ENCODE data around the gene MAPT. TPM values are rescaled to one million over a fixed set of nuclear protein-coding genes. Genes with fewer than 3 reads are reported as not detected.
"Not testable (repeated sequence)": the region's sequence is repeated elsewhere in the genome, so short reads cannot be mapped to it uniquely, and the experiment has no call there.

Gene MAPT
- total RNA-seq, 2 donors from 2014 or later, result 0.86 to 2.1 TPM

GRCh38 chr17:45946841-45947256 is 52.5 kb downstream of the MAPT start:
- Mint-ChIP-seq H3K4me1 (ENCODE audit: low read depth) (peaks cover 15% of the 10 kb centered on the region), H3K36me3 (ENCODE audit: insufficient read depth in 2 of 2) (no peaks in the 10 kb centered on the region), H3K4me3 (no peak overlapping the region), H3K27ac (no peak overlapping the region), H3K27me3 (ENCODE audit: low read depth) (peaks cover 40% of the 10 kb centered on the region), H3K9me3 (no peaks in the 10 kb centered on the region)
- no peak for DNase-seq
- no peak for ATAC-seq (replicated peaks in 1 of 2)

DNA sequence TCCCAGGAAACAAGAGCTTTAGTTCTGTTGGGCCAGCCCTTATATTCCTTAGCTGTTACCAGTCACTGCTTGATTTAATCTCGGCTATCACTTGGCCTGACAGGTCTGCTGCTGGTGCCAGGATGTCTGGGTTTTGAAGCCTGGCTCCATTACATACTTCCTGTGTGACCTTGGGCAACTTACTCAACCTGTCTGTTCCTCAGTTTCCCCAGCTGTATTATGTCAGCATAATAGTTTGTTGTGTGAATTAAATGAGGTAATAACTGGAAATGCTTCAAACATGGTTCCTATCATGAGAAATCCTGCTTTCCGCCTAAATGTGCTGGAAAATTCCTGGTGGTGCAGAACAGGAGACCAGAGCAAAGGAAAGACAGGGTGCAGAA is 54.1 kb downstream of the MAPT start:
- H3K9me3 Mint-ChIP-seq, result no peaks in the 10 kb centered on the region
- ATAC-seq (replicated peaks in 1 of 2) (no peak), DNase-seq (no peak)
- H3K4me3 Mint-ChIP-seq, result peak overlapping the region in 1 of 2 donors; percentile 71
- H3K36me3 Mint-ChIP-seq (ENCODE audit: insufficient read depth in 2 of 2), result no peaks in the 10 kb centered on the region
- H3K4me1 Mint-ChIP-seq (ENCODE audit: low read depth), result peaks cover 14% of the 10 kb centered on the region
- no peak overlapping the region for H3K27ac Mint-ChIP-seq
- peaks cover 29% of the 10 kb centered on the region for H3K27me3 Mint-ChIP-seq (ENCODE audit: low read depth)

GRCh38 chr17:45948881-45949624 is 54.7 kb downstream of the MAPT start:
- Mint-ChIP-seq H3K4me3 (peak overlapping the region; percentile 71 to 79), H3K27me3 (ENCODE audit: low read depth) (peaks cover 24% of the 10 kb centered on the region), H3K9me3 (no peaks in the 10 kb centered on the region), H3K4me1 (ENCODE audit: low read depth) (peaks cover 9% of the 10 kb centered on the region), H3K27ac (no peak overlapping the region), H3K36me3 (ENCODE audit: insufficient read depth in 2 of 2) (no peaks in the 10 kb centered on the region)
- DNase-seq, result peak; percentile 77 to 79
- ATAC-seq (replicated peaks in 1 of 2), result peak; percentile 96 to 98

DNA sequence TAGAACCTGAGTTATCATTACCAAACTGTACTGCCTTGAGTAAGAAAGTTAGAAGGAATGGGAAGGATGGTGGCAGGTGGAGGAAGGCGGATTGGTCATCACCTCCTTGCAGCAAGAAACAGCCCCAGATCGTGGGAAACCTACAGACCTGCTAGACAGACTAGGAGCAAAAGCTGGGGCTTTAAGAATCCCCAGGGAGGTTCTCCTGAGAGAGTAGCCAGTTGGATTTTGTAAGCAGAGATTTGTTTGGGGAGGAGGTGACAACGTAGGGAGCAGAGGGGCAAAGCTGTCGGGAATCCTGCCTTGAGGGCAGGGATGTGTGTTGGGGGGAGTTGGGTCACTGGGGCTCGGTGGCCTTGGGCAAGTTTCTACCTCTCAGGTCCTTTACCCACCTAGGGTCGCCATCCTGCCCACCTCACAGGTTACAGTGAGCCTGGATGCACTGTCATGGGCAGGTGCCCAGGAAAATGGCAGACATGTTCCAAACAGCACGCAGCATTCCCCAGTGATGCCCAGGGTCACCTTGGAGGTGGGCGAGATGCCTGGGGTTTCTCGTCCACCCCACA is 55.5 kb downstream of the MAPT start:
- DNase-seq (no peak), ATAC-seq (replicated peaks in 1 of 2) (no peak)
- Mint-ChIP-seq H3K27ac (no peak overlapping the region), H3K4me3 (peak overlapping the region in 1 of 2 donors; percentile 79), H3K4me1 (ENCODE audit: low read depth) (peaks cover 9% of the 10 kb centered on the region), H3K27me3 (ENCODE audit: low read depth) (peaks cover 23% of the 10 kb centered on the region), H3K9me3 (no peaks in the 10 kb centered on the region), H3K36me3 (ENCODE audit: insufficient read depth in 2 of 2) (no peaks in the 10 kb centered on the region)

DNA sequence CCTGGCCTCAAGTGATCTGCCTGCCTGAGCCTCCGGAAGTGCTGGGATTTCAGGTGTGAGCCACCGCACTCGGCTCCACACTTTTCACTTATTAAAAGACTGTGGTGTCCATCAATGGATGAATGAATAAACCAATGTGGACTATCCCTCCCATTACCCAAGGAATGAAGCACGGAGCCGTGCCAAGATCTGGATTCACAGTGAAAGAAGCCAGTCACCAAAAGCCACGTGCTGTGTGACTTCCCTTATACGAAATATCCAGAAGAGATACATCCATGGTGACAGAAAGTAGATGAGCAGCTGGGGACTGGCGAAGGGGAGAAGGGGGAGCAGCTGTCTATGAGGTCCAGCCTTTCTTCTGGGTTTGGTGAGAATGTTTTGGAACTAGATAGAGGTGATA is 56.5 kb downstream of the MAPT start:
- Mint-ChIP-seq H3K36me3 (ENCODE audit: insufficient read depth in 2 of 2) (no peaks in the 10 kb centered on the region), H3K4me1 (ENCODE audit: low read depth) (peaks cover 9% of the 10 kb centered on the region), H3K27me3 (ENCODE audit: low read depth) (peaks cover 23% of the 10 kb centered on the region), H3K9me3 (no peaks in the 10 kb centered on the region), H3K27ac (no peak overlapping the region), H3K4me3 (no peak overlapping the region)
- no peak for DNase-seq
- no peak for ATAC-seq (replicated peaks in 1 of 2)

DNA sequence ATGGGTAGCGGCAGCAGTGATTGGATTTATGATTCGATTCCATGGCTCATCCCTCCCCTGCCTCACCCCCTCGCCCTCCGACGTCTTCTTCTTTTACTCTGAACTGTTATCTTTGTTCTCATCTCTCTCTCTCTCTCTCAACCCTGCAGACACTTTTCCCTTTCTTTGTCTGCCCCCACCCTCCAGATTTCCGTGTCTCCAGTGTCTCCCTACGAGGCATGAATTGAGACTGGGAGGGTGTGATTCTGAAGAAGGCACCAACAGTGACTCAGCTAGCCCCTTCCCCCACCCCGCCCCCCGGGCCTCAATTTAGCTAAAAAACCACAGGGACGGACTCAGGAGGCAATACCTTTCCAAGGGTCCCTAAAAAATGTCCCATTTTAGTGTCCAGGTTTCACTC is 57.0 kb downstream of the MAPT start:
- H3K4me1 Mint-ChIP-seq (ENCODE audit: low read depth), result peaks cover 9% of the 10 kb centered on the region
- DNase-seq (no peak), ATAC-seq (replicated peaks in 1 of 2) (no peak)
- H3K4me3 Mint-ChIP-seq, result no peak overlapping the region
- H3K27ac Mint-ChIP-seq, result no peak overlapping the region
- peaks cover 23% of the 10 kb centered on the region for H3K27me3 Mint-ChIP-seq (ENCODE audit: low read depth)
- no peaks in the 10 kb centered on the region for H3K9me3 Mint-ChIP-seq
- no peaks in the 10 kb centered on the region for H3K36me3 Mint-ChIP-seq (ENCODE audit: insufficient read depth in 2 of 2)

DNA sequence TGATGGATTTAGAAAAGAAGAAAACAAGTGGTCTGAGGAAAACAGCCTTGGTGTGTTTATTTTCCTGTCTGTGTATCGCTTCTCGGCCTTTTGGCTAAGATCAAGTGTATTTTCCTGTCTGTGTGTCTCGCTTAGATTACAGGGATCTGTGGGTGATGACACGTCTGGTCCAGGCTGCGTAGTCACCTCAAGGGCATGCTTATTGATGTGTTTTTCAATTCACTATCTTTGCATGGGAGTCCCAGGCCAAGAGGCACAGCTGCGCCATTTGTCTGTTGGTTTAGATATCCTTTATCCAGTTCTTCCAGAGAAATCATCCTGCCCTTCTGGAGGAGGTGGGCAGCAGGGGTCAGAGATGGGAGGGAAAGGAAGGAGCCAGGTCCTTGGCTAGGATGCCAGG is 57.6 kb downstream of the MAPT start:
- no peak for ATAC-seq (replicated peaks in 1 of 2)
- Mint-ChIP-seq H3K27ac (no peak overlapping the region), H3K4me3 (no peak overlapping the region), H3K36me3 (ENCODE audit: insufficient read depth in 2 of 2) (no peaks in the 10 kb centered on the region), H3K4me1 (ENCODE audit: low read depth) (peaks cover 9% of the 10 kb centered on the region), H3K9me3 (no peaks in the 10 kb centered on the region), H3K27me3 (ENCODE audit: low read depth) (peaks cover 23% of the 10 kb centered on the region)
- DNase-seq, result no peak

GRCh38 chr17:45952814-45953320 is 58.5 kb downstream of the MAPT start:
- Mint-ChIP-seq H3K4me3 (no peak overlapping the region), H3K27ac (no peak overlapping the region), H3K36me3 (ENCODE audit: insufficient read depth in 2 of 2) (no peaks in the 10 kb centered on the region), H3K4me1 (ENCODE audit: low read depth) (peaks cover 9% of the 10 kb centered on the region), H3K9me3 (no peaks in the 10 kb centered on the region), H3K27me3 (ENCODE audit: low read depth) (peaks cover 23% of the 10 kb centered on the region)
- ATAC-seq (replicated peaks in 1 of 2) (no peak), DNase-seq (no peak)

DNA sequence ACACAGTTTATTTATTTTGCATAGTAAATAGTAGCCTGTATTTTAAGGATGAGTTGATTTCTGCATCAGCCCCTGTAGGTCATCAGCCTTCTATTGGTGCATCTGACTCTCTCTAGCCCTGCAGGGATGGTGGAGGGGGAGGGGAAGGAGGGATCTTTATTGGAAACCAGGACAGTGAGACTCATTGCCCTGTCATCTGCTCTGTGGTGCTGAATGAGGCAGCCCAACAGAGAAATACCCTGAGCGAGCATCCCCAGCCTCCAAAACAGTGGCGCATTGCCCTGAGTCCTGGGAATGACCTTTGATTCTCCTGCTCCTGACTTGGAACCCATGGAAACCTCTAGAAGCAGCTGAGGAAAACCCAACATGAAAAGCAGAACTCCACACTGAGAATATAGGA is 59.2 kb downstream of the MAPT start:
- H3K9me3 Mint-ChIP-seq, result no peaks in the 10 kb centered on the region
- peaks cover 23% of the 10 kb centered on the region for H3K27me3 Mint-ChIP-seq (ENCODE audit: low read depth)
- H3K36me3 Mint-ChIP-seq (ENCODE audit: insufficient read depth in 2 of 2), result no peaks in the 10 kb centered on the region
- DNase-seq, result no peak
- peaks cover 9% of the 10 kb centered on the region for H3K4me1 Mint-ChIP-seq (ENCODE audit: low read depth)
- no peak for ATAC-seq (replicated peaks in 1 of 2)
- no peak overlapping the region for H3K4me3 Mint-ChIP-seq
- H3K27ac Mint-ChIP-seq, result no peak overlapping the region

GRCh38 chr17:45954914-45955313 is 60.6 kb downstream of the MAPT start:
- Mint-ChIP-seq H3K27ac (no peak overlapping the region), H3K4me1 (ENCODE audit: low read depth) (no peaks in the 10 kb centered on the region), H3K27me3 (ENCODE audit: low read depth) (peaks cover 16% of the 10 kb centered on the region), H3K36me3 (ENCODE audit: insufficient read depth in 2 of 2) (no peaks in the 10 kb centered on the region), H3K9me3 (no peaks in the 10 kb centered on the region), H3K4me3 (no peak overlapping the region)
- DNase-seq (no peak), ATAC-seq (replicated peaks in 1 of 2) (no peak)

- H3K27me3 Mint-ChIP-seq (ENCODE audit: low read depth), result peaks cover 12% of the 10 kb centered on the region
- no peaks in the 10 kb centered on the region for H3K9me3 Mint-ChIP-seq
- DNase-seq (no peak), ATAC-seq (replicated peaks in 1 of 2) (no peak)
- H3K27ac Mint-ChIP-seq, result no peak overlapping the region
- H3K4me1 Mint-ChIP-seq (ENCODE audit: low read depth), result no peaks in the 10 kb centered on the region
- no peak overlapping the region for H3K4me3 Mint-ChIP-seq
- no peaks in the 10 kb centered on the region for H3K36me3 Mint-ChIP-seq (ENCODE audit: insufficient read depth in 2 of 2)
Observed at GRCh38 chr17:45955326-45955725, 61.0 kb downstream of the MAPT start.

- H3K27me3 Mint-ChIP-seq (ENCODE audit: low read depth), result peaks cover 4% of the 10 kb centered on the region
- H3K9me3 Mint-ChIP-seq, result no peaks in the 10 kb centered on the region
- no peak overlapping the region for H3K27ac Mint-ChIP-seq
- ATAC-seq (replicated peaks in 1 of 2) (no peak), DNase-seq (no peak)
- H3K36me3 Mint-ChIP-seq (ENCODE audit: insufficient read depth in 2 of 2), result no peaks in the 10 kb centered on the region
- H3K4me3 Mint-ChIP-seq, result no peak overlapping the region
- no peaks in the 10 kb centered on the region for H3K4me1 Mint-ChIP-seq (ENCODE audit: low read depth)
Observed at GRCh38 chr17:45956090-45956489, 61.7 kb downstream of the MAPT start.

DNA sequence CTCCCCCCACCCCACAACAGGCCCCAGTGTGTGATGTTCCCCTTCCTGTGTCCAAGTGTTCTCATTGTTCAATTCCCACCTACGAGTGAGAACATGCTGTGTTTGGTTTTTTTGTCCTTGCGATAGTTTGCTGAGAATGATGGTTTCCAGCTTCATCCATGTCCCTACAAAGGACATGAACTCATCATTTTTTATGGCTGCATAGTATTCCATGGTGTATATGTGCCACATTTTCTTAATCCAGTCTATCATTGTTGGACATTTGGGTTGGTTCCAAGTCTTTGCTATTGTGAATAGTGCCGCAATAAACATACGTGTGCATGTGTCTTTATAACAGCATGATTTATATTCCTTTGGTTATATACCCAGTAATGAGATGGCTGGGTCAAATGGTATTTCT is 62.4 kb downstream of the MAPT start:
- ATAC-seq (replicated peaks in 1 of 2); H3K4me1 Mint-ChIP-seq (ENCODE audit: low read depth); H3K27ac Mint-ChIP-seq; H3K36me3 Mint-ChIP-seq (ENCODE audit: insufficient read depth in 2 of 2); H3K9me3 Mint-ChIP-seq; DNase-seq; H3K27me3 Mint-ChIP-seq (ENCODE audit: low read depth); H3K4me3 Mint-ChIP-seq: not testable (repeated sequence)

- no peak for ATAC-seq (replicated peaks in 1 of 2)
- Mint-ChIP-seq H3K4me3 (no peak overlapping the region), H3K36me3 (ENCODE audit: insufficient read depth in 2 of 2) (no peaks in the 10 kb centered on the region), H3K4me1 (ENCODE audit: low read depth) (no peaks in the 10 kb centered on the region), H3K27me3 (ENCODE audit: low read depth) (no peaks in the 10 kb centered on the region), H3K27ac (no peak overlapping the region), H3K9me3 (no peaks in the 10 kb centered on the region)
- DNase-seq, result no peak
Observed at GRCh38 chr17:45958307-45958706, 64.0 kb downstream of the MAPT start.
